Hepatic stellate cell (primary cell): ENCODE data around the gene KCNN4.
A peak's percentile ranks its signal among the peaks of the same experiment; 100 is the strongest.
"Not testable (repeated sequence)": the region's sequence is repeated elsewhere in the genome, so short reads cannot be mapped to it uniquely, and the experiment has no call there.

Experiments used
- DNase-seq: peaks from one replicate; pipeline ENCODE4 v3.0.0; 2011; ENCODE audit warnings: low spot score

Gene KCNN4

GRCh38 chr19:43774103-43774939 is 6.5 kb downstream of the KCNN4 start:
- DNase-seq = peak; percentile 78

DNA sequence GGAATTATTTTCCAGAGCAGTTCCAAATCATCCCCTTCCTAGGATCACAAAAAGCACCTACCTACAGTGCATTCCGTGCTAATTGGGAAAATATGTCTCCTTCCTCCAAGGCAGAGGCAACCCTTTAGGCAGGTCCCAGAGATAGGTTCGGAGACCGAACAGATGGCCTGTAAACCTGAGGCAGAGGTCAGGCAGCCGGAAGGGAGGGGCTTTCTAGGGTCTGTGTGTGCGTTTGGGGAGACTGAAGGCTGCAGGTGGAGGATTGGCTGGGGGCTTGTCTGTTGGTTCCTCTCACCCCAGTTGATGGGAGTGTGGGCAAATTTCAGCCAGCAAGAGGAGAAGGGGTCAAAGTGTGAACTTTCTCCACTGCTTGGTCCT is 7.1 kb downstream of the KCNN4 start:
- DNase-seq = no peak

- DNase-seq = no peak
Measured at GRCh38 chr19:43769256-43769655, 11.5 kb downstream of the KCNN4 start.

GRCh38 chr19:43768273-43769050 is 12.3 kb downstream of the KCNN4 start:
- no peak for DNase-seq

- DNase-seq = no peak
Measured at GRCh38 chr19:43767818-43768217, 13.0 kb downstream of the KCNN4 start.

DNA sequence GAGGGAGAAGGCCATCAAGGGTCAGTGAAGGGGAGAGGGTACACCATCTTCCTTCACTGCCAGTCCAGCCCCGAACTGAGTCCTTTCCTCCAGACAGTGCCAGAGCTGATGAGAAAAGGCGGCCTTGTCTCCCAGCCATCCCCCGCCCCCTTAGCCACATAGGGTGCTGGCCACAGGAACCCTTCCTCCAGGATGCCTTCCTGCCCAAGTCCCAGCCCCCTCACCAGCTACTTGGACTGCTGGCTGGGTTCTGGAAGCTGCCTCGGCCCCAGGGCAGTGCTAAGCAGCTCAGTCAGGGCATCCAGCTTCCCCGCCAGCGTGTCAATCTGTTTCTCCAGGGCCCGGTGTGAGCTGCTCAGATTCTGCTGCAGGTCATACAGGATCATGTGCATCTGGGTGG is 13.5 kb downstream of the KCNN4 start:
- DNase-seq = no peak

GRCh38 chr19:43766755-43767043 is 14.1 kb downstream of the KCNN4 start:
- no peak for DNase-seq

- peak; percentile 91 for DNase-seq
Measured at GRCh38 chr19:43765109-43765876, 15.5 kb downstream of the KCNN4 start.

DNA sequence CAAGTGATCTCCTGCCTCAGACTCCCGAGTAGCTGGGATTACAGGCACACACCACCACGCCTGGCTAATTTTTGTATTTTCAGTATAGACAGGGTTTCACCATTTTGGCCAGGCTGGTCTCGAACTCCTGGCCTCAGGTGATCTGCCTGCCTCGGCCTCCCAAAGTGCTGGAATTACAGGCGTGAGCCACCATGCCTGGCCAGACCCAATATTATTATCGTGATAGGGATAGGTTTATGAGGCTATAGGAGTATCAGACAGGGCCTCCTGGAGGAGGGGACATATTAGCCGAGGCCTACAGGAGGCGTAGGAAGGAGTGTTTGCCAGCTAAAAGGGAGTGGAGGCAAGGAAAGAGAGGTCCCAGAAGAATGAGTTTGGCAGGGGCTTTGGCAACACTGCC is 16.1 kb downstream of the KCNN4 start:
- not testable (repeated sequence) for DNase-seq

DNA sequence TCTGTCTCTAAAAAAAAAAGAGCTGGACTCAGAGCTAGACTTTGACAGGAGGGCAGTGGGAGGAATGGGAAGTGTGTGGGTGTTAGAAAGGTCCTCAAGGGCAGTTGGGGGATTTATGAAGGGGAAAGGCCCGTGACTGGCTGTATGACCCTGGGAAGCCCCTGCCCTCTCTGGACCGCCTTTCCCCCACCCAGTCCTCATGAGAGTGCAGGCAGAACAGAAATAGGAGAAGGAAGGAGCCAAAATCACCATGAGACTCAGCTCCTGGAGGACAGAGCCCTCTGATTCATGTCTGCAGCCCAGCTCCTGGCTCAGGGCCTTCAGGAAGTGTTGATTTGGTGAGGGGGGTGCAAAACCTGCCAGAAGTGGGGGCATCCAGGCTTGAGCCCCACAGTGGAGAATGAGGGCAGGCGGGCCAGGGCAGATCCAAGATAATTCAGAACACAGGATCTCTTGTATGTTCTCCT is 17.3 kb downstream of the KCNN4 start:
- no peak for DNase-seq

DNA sequence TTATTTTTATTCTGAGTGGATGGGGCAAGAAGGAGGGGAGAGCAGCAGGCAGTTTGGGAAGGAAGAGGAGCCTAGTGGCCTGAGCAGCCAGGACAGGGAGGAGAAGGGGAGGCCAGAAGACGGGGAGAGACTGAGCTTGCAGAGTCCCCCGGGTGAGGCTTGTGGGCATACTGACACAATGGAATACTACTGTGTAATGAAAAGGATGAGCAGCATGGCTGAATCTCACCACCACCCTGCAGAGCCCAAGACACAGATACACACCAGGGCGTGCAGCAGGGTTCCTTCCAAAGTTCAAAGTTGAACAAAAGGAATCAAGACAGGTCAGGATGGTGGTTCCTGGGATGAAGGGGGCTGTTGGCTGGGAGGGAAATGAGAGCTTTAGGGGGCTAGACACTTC is 18.0 kb downstream of the KCNN4 start:
- DNase-seq = no peak

- DNase-seq = no peak
Measured at GRCh38 chr19:43760941-43761340, 19.8 kb downstream of the KCNN4 start.

DNA sequence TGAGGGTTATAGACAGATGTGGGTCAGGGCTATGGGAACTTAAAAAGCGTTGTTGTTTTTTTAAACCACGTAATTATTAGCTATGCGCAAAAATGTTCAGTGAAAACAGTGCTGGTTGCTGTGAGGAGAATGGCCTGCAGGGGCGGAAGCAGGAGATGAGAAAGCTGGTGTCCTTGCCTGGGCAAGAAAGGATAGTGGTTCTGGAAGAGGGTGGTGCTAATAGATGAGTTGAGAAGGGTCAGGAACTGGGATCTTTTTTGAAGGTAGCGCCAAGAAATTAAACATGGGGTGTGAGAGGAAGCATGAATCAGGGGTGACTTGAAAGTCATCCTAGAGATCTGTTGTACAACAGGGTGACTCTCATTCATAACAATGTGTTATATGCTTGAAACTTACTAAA is 21.3 kb downstream of the KCNN4 start:
- no peak for DNase-seq

- peak; percentile 68 for DNase-seq
Measured at GRCh38 chr19:43755256-43755801, 25.4 kb downstream of the KCNN4 start.

GRCh38 chr19:43754503-43755255 is 26.1 kb downstream of the KCNN4 start, which contains the start of gene SMG9:
SMG9 (minus strand) TSS chr19:43754962; CDS start chr19:43750741, 4,221 bp downstream.
- peak; percentile 99 for DNase-seq

DNA sequence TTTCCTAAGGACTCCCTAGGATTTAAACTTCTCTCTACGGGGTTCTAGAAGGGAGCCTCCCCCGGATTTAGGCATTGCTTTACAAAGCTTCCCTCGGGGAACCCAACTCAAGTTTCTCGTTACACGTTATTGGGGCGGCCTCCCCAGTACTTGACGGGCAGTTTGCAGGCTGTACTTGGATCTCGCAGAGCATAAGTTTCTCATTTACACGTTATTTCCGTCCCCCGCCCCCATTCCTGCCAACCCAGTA is 26.6 kb downstream of the KCNN4 start:
- no peak for DNase-seq

DNA sequence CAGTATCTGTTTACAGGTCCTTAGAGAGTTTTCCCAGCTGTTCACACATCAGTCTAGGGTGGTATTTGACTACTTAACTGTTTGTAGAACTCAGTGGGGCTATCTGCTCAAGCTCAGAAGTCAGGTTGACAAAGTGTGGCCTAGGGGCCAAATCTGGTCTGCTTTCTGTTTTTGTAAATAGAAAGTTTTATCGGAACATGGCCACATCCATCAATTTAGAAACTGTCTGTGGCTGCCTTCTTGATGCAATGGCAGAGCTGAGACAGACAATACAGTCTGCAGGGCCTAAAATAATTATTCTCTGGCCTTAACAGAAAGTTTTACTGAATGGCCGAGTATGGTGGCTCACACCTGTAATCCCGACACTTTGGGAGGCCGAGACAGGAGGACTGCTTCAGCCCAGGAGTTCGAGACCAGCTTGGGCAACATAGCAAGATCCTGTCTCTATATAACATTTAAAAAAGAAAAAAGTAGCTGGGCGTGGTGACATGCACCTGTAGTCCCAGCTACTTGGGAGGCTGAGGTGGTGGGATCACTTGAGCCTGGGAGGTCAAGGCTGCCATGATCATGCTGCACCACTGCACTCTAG is 28.4 kb downstream of the KCNN4 start:
- DNase-seq = no peak

GRCh38 chr19:43751466-43752220 is 29.1 kb downstream of the KCNN4 start:
- no peak for DNase-seq

GRCh38 chr19:43749898-43750297 is 30.9 kb downstream of the KCNN4 start:
- DNase-seq = no peak

- no peak for DNase-seq
Measured at GRCh38 chr19:43749152-43749551, 31.6 kb downstream of the KCNN4 start.

DNA sequence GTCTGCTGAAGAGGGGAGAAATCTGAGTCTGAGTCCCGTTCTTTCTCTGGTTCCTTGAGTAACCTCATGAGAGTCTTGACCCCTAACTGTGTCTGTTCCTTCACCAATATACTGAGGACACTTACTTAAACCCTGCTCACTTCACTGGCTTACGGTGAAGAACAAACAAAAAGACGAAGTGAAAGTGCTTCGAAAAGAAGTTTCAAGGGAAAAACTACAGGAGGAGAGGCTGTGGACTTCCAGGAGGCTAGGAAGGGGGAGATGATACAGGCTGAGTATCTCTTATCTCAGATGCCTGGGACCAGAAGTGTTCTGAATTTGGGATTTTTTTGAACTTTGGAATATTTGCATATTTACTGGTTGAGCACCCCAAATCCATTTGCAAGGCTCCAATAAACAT is 32.1 kb downstream of the KCNN4 start:
- DNase-seq = no peak
